ENCODE data around the gene ZNF526. TPM values are rescaled to one million over a fixed set of nuclear protein-coding genes. Genes with fewer than 3 reads are reported as not detected.

ZNF526 gene
- total RNA-seq, 1 donor from 2014 or later = 11.7 TPM

- Histone ChIP-seq H3K4me3 (peak overlapping the region; percentile 80), H3K9me3 (no peaks in the 10 kb centered on the region), H3K27ac (no peak overlapping the region), H3K36me3 (peaks cover 27% of the 10 kb centered on the region), H3K4me1 (peaks cover 44% of the 10 kb centered on the region), H3K27me3 (ENCODE audit: low read depth) (no peaks in the 10 kb centered on the region)
- intact Hi-C loops (cut with DNase I) = no loop called here
- ATAC-seq (no peak), DNase-seq (no peak)
- no peak for TF ChIP-seq CTCF (IDR thresholded peaks at IDR 0.05)
Measured at GRCh38 chr19:42241279-42241678, 21.2 kb downstream of the ZNF526 start.

GRCh38 chr19:42242069-42242511 lies 22.0 kb downstream of the ZNF526 start:
- peaks cover 50% of the 10 kb centered on the region for H3K4me1 ChIP-seq
- no peak for ATAC-seq
- peaks cover 23% of the 10 kb centered on the region for H3K36me3 ChIP-seq
- peak overlapping the region; percentile 90 for H3K27ac ChIP-seq
- H3K27me3 ChIP-seq (ENCODE audit: low read depth) = no peaks in the 10 kb centered on the region
- no peaks in the 10 kb centered on the region for H3K9me3 ChIP-seq
- TF ChIP-seq CTCF (IDR thresholded peaks at IDR 0.05) = no peak
- intact Hi-C loops (cut with DNase I) = no loop called here
- no peak for DNase-seq
- peak overlapping the region; percentile 80 for H3K4me3 ChIP-seq

GRCh38 chr19:42242512-42243409 lies 22.6 kb downstream of the ZNF526 start, which contains the start of gene GSK3A:
GSK3A (minus strand) TSS chr19:42242602; CDS start chr19:42242465, 137 bp downstream.
- DNase-seq = peak; percentile 99
- ATAC-seq = peak; percentile 90 to 92
- Histone ChIP-seq H3K36me3 (peaks cover 18% of the 10 kb centered on the region), H3K27me3 (ENCODE audit: low read depth) (no peaks in the 10 kb centered on the region), H3K4me3 (peak within 1 kb of the TSS; percentile 80), H3K9me3 (no peaks in the 10 kb centered on the region), H3K4me1 (peaks cover 50% of the 10 kb centered on the region), H3K27ac (peak within 1 kb of the TSS; percentile 90)
- intact Hi-C loops (cut with DNase I) = no loop called here
- no peak for TF ChIP-seq CTCF (IDR thresholded peaks at IDR 0.05)

GRCh38 chr19:42244347-42245220 lies 24.5 kb downstream of the ZNF526 start:
- Histone ChIP-seq H3K9me3 (no peaks in the 10 kb centered on the region), H3K36me3 (peaks cover 29% of the 10 kb centered on the region), H3K27me3 (ENCODE audit: low read depth) (no peaks in the 10 kb centered on the region), H3K4me3 (peak overlapping the region; percentile 80), H3K27ac (peak overlapping the region; percentile 90), H3K4me1 (peaks cover 53% of the 10 kb centered on the region)
- peak; percentile 63 to 65 for ATAC-seq
- intact Hi-C loops (cut with DNase I) = no loop called here
- DNase-seq = peak; percentile 95
- TF ChIP-seq CTCF (IDR thresholded peaks at IDR 0.05) = peak; percentile 63

GRCh38 chr19:42245231-42245630 lies 25.1 kb downstream of the ZNF526 start:
- H3K4me3 ChIP-seq = no peak overlapping the region
- TF ChIP-seq CTCF (IDR thresholded peaks at IDR 0.05) = no peak
- peak overlapping the region; percentile 90 for H3K27ac ChIP-seq
- peaks cover 29% of the 10 kb centered on the region for H3K36me3 ChIP-seq
- H3K4me1 ChIP-seq = peaks cover 57% of the 10 kb centered on the region
- intact Hi-C loops (cut with DNase I) = no loop called here
- H3K9me3 ChIP-seq = no peaks in the 10 kb centered on the region
- ATAC-seq (no peak), DNase-seq (no peak)
- H3K27me3 ChIP-seq (ENCODE audit: low read depth) = no peaks in the 10 kb centered on the region

Measured in lower lobe of right lung (tissue), 2 donors.